Measurements from ENCODE around the gene C4orf17.
A peak's percentile ranks its signal among the peaks of the same experiment; 100 is the strongest.
"Not testable (repeated sequence)": the region's sequence is repeated elsewhere in the genome, so short reads cannot be mapped to it uniquely, and the experiment has no call there.

C4orf17 gene

DNA sequence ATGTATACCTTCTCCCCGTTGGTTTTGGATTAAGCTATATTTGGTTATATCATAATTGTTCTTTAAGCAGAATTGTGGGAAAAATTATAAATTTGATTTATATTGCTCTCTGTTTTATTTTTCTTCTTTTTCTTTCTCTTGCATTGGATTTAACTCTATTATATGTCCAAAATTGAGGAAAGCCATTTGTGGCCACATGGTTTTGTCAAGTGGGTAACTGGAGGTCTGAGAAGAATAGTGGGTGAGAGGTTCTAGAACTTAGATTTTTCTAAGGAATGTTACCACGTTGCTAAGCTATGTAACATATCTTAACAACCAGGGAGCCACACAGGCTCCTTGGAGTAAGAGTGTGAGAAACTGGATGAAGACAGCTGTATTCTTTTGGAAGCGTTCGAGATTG, at the start of gene C4orf17:
Gene C4orf17 (plus strand): TSS at position 301 of the 400 bp plus-strand sequence. CDS start 2,061 bp downstream, outside the sequence.
- DNase-seq (ENCODE audit: low read depth in 2 of 2), result no peak

DNA sequence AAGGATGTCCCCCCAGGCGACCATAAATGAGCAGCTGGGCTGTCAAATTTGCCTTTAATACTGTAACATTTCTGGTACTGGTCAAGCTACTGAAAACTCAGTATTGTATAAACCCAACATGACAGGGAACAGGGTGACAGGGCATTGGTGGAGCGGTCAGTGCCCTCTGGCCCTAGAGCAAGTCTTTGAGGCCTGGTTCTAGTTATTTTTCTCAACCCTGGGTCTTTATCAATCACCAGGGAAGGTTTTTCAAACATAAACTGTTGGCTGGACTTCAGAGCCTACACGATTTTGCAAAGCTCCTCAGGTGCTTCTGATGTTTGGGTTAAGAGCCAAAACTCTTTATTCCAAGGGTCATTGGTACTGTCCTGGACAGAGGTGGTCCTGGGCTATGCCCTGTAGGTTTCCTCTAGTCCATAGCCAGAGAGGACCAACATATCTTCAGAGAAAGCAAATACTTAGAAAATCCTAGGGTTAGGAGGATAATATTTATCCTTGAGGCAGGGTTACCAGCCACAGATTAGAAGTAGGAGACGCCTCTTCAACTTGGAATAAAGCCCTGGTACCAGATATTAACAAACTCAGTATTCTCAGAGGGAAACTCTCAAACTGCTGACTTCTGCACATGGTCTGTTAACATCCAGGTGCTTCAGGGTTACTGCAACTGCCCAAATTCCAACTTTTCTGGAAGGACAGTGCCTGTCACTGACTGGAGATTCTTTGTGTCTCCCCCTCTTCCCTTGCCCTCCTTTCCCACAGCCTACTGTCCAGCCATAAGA, 49.0 kb upstream of the C4orf17 start:
- no peak for DNase-seq (ENCODE audit: low read depth in 2 of 2)

DNA sequence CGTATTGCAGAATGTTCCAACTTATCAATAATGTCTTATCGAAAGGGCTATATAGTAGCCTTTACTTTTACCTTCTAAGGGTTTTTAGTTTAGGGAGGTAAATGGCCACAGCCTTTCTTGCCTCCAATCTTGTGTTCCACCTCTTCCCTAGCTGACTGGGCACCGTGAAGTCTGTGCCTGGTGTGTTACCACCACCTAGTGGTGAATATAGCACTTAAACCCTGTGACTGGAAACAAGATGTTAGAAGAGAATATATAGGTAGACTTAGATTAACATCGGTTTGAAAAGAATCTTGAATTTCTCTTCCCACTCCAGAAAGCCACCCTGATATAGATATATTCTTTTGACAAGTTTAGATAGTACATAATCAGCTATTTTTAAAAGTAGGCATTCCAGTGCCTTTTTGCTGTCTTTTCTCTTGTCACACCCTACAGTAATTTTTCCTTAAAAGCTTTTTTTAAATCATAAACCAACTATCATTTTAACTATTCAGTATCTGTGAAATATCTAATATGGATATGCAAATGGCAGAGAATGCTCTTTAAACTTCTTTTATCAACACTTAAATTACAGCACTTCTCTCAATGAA, 47.9 kb upstream of the C4orf17 start:
- DNase-seq (ENCODE audit: low read depth in 2 of 2), result peak; percentile 6 to 13

DNA sequence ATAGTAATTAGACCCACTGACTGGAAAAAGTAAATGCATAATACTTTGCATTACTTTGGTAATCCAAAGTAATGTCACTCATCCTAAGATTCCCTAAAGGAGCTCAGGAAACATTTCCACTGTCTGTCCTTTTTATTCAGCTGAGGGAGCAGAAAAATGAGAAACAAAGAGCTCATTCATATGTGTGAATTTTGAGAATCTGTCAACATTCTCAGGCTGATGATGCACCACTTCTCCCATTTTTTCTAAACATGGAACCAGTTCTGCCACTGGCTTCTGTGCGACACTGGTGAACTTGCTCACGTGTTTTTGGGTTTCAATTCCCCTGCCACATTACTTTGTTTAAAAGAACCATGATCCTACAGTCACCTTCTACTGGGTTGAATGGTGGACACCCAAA, 47.3 kb upstream of the C4orf17 start:
- DNase-seq (ENCODE audit: low read depth in 2 of 2), result no peak

DNA sequence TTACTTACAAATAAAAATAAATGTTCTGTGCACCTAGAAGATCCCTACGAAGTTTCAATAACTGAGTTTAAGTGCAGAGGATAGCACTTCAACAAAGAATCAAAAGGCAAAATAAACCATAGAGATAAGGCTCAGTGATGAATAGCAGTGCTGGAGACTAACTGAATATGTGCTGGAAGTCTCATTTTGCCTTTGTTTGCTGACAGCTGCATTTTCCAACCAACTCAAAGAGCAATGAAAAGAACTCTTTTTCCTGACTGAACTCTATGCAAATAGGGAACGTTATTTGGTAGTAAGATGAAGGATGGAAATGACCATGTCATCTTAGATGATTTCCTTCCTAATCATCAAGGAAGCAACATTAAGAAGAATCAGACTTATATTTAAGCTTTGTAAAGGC, 42.9 kb upstream of the C4orf17 start:
- no peak for DNase-seq (ENCODE audit: low read depth in 2 of 2)

DNA sequence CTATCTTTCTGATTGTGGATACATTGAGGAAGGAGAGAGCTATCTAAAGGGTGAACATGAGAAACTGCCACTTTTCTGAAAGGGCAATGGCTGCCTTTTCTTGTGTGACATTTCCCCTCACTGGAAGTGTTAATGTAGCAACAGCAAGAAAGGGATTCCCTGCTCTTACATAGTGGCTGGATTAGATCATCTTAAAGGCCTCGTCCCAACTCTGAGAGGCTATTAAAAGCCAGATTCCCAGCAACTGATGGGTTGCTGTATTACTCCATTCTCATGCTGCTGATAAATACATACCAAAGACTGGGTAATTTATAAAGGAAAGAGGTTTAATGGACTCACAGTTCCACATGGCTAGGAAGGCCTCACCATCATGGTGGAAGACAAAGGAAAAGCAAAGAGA, 41.9 kb upstream of the C4orf17 start:
- no peak for DNase-seq (ENCODE audit: low read depth in 2 of 2)

DNA sequence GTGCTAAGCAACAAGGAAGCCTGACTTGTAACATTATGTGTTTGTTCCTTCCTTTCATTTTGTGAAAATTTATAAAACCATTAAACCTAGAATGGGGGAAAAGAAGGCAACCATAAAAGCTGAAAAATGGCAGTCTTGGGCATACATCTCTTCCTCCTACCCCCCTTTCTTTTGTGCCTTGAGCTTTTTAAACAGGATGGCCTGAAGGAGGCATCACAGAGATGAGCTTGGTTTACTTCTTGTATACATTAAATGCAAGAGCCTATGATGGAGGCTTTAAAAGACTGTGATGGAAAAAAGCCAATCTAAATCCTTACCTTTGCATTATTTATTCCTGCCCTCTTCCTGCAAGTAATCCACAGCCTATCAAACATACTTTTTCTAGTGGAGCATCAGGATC, 39.5 kb upstream of the C4orf17 start:
- no peak for DNase-seq (ENCODE audit: low read depth in 2 of 2)

DNA sequence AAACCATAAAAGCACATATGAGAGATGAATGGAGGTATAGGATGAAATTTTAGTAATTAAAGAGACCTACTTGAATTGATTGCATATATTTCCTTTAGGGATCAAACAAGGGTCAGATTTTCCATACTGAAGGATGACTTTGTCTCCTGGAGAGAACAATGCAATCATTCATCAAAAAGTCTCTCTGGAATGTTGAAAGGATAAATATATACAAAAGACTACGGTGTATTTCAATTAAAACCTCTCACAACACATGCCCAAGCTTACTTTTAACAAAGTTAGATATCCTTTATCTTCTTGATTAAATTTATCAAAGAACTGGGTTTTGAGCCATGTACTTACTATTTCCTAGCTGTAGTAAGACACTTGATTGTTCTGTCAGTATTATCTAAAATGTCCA, 38.9 kb upstream of the C4orf17 start:
- DNase-seq (ENCODE audit: low read depth in 2 of 2), result no peak

DNA sequence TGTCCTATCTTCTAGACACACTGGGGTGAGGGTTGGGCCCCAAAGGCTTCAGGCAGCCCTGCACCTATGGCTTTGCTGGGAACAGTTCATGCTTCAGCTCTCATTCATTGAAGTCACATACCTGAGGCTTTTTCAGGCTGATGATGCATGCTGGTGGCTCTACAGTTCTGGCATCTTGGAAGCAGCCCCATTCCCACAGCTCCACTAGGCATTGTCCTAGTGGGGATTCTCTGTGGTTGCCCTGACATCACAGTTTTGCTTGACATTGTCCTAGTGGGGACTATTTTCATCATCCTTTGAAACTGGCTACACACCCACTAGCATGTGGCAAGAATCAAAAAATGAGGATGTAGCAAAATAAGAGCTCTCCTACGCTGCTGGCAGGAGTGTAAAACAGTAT, 37.7 kb upstream of the C4orf17 start:
- no peak for DNase-seq (ENCODE audit: low read depth in 2 of 2)

DNA sequence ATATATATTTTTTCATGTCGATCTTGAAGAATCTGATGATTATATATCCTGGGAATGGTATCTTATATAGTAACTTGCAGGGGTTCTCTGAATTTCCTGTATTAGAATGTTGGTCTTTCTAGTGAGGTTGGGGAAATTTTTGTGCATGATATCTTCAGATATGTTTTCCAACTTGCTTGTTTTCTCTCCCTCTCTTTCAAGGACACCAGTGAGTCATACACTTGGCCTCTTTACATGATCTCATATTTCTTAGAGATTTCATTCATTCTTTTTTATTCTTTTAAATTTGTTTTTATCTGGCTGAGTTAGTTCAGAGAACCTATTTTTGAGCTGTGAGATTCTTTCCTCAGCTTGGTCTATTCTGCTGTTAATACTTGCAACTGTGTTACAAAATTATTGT, 27.2 kb upstream of the C4orf17 start:
- DNase-seq (ENCODE audit: low read depth in 2 of 2), result no peak

DNA sequence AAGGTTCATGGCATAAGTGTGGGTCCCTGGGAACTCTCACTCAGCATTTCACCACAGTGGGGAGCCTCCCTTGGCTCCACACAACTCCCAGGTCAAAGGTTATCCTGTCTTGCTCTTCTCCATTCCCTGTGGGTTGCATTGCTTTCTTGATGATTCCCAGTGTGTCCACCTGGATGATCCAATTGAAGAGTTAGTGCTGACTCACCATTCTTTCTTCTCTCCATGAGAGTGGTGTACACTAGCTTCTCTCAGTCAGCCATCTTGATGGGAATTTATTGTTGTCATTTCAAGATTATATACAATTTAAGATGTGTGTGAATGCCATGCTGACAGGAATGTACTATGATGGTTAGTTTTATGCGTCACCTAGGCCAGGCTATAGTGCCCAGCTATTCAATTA, 25.6 kb upstream of the C4orf17 start:
- no peak for DNase-seq (ENCODE audit: low read depth in 2 of 2)

DNA sequence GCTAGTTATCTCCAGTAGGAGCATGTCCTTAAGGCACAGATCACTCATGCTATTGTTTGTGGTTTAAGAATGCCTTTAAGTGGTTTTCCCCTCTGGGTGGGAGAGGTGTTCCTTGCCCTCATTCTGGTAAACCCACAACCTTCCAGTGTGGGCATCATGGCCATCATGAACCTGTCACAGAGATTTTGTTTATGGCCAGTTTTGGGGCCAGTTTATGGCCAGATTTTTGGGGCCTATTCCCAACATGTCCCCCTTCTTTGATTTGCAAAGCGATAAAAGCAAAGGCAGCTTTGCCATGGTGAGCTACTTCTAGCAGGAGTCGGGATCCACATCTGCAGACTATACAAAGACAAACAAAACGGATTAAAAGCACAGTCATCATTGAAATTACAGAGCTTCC, 24.2 kb upstream of the C4orf17 start:
- DNase-seq (ENCODE audit: low read depth in 2 of 2), result not testable (repeated sequence)

DNA sequence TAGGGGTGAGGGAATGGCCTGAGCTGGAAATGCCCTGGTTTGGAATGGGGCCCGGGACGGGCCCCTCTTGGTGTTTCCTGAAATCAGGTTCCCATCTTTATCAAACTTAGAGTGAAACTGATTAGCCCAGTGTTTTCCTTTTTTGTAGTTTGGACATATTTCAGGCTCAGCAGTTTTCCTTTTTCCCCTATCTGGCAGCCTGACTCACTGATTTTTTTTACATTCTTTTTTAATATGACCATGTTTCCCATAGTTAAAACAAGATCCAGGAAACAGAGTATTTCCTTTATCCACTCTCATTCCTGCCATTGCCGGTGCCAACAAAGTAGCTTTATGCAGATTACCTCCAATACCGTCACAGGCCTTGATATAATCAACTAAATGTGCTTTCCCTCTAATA, 20.5 kb upstream of the C4orf17 start:
- DNase-seq (ENCODE audit: low read depth in 2 of 2), result no peak

DNA sequence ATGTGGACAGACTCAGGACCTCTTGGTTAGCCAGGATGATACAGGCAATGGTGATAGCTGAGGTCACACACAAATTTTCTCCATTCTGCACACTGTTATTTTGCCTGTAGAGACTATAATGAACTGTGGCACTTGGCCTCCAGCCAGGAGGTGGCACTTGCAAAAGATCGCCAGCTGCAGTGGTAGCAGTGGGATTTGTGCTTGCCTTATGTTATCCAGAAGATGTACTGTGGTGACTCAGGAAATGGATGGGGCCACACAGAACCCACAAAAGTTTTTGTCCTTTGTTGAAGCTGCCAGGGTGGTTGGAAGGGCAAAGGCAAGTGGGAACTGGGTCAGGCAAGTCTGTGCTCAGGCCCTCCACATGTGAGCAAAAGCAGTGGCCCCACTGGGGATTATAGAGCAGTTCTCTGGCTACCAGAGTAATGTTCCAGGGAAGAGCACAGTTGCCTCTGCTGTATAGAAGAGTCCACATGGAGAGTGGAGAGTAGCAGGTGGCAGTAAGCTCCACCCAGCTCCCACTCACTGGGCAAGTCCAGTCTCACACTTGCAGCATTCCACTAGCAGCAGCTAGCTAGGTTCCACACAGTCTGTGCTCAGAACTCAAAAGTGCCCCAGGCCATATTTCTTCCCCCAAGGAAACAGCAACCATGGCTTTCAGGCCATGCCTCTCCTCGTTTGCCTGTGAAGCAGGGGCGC, 5.9 kb upstream of the C4orf17 start:
- no peak for DNase-seq (ENCODE audit: low read depth in 2 of 2)

DNA sequence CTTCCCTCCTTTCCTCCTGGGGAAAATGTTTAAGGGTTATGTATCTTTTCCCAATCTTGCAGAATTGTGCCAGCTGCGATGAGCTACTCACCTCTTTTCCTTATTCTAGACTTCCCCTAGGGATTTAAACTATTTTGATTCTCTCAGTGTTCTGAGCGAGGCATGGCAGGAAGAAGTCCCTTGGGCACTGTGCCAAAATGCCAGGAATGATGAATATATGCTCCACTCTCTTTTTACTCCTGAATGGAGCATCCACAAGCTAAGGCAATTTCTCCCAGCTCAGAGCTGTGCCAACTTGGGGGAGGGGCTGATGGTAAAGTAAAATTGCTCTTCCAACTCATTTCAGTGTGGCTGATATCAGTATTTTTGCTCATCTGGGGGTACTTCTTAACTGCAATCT, 4.0 kb upstream of the C4orf17 start:
- DNase-seq (ENCODE audit: low read depth in 2 of 2), result no peak

DNA sequence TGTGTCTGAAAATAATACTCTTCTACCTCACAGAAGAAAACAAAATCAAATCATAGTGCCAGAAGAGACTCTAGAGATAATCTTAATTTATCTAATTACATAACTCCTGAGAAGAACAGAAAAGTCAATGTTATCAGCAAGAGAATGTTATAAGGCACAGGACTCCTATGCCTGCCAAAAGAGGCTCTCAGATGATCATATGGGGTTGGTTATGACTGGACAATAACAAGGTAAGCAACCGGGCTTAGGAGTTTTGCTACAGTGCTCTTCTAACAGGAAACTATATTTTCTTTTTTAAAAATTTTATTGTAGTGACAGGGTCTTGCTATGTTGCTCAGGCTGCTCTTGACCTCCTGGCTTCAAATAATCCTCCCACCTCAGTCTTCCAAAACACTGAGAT, 3.5 kb upstream of the C4orf17 start:
- DNase-seq (ENCODE audit: low read depth in 2 of 2), result no peak

DNA sequence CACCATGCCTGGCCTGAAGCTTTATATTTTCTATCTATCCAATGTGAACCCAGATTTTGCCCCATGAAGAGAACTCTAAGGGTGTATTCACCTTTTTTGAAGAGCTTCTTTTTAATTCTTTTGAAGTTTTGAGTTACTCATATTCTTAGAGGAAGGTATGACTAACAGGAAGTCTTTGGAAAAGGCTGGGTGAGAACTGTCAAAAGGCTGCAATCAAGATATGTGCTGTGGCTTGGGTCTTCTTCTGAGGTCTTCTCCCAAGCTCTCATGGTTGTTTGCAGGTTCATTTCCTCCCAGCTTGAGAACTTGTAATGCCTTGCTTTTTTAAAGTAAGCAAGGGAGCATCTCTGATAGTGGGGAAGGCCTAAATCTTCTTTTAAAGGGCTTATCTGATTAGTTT, 3.1 kb upstream of the C4orf17 start:
- no peak for DNase-seq (ENCODE audit: low read depth in 2 of 2)

DNA sequence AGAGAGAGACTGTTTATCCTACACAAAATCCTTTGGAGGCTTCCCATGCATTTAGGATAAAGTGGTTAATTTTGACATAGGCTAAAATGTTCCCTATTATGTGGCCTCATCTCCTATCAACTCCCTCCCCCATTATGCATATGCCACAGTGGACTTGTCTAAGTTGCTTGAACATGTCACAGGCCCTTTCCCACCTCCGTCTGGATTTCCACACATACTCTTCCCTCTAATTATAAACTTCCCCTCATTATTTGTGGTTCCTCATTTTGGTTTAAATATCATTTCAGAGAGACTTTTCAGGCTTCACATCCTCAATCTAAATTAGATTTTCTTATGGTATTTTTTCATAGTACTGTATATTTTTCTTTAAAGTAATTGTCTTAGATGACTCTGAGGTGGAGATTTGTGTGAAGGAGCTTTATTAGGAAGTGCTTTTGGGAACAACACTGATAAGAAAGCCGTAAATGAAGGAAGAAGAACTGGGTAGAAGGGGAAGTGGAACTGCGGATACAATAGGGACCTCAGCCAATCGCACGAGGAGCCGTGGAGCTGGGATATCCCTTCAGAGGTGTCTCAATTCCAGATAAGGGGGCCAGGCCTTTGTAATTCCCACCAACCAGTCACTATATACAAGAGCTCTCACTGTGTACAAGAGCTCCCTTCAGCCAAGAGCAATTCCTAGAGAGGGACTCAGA, 7.9 kb downstream of the C4orf17 start:
- DNase-seq (ENCODE audit: low read depth in 2 of 2), result no peak

DNA sequence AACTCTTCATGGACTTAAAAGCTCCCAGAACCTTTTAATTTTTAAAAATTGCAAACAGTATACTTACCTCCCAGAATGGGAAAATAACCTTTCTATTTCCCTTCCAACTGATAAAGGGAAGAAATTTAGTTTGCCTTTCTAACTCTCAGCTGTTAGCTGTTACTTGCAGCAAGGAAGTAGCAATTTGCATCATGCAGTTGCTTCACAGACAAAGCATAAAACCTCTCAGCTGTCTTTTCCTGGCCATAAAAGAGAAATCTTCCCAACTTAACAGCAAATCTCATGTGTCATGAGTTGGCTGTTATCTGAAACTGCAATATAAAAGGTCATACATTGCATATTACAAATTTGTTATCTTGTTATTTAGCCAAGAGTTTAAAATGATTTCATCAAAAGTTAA, 18.4 kb downstream of the C4orf17 start:
- no peak for DNase-seq (ENCODE audit: low read depth in 2 of 2)

DNA sequence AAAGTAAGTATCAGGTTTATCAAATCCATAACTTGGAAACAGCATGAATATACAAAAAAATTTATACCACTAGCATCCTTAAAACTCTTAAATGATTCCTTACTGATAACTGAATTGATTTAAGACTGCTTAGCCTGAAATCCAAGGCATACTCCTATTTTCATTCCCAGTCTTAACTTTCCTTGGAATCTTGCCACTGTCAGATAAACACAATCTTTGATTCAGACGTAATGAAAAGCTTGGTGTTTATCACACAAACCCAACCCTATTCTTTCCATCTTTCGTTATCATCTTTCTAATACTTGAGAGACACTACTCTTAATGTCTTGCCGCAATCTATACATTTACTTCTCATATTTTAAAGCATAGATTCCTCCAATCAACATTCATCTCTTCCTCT, 19.1 kb downstream of the C4orf17 start:
- DNase-seq (ENCODE audit: low read depth in 2 of 2), result no peak

DNA sequence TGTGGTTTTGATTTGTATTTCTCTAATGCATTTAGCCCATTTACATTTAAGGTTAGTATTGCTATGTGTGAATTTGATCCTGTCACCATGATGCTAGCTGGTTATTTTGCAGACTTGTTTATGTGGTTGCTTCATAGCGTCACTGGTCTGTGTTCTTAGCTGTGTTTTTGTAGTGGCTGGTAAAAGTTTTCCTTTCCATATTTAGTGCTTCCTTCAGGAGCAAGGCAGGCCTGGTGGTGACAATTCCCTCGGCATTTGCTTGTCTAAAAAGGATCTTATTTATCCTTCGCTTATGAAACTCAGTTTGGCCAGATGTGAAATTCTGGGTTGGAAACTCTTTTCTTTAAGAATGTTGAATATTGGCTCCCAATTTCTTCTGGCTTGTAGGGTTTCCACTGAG, 23.9 kb downstream of the C4orf17 start:
- not testable (repeated sequence) for DNase-seq (ENCODE audit: low read depth in 2 of 2)

DNA sequence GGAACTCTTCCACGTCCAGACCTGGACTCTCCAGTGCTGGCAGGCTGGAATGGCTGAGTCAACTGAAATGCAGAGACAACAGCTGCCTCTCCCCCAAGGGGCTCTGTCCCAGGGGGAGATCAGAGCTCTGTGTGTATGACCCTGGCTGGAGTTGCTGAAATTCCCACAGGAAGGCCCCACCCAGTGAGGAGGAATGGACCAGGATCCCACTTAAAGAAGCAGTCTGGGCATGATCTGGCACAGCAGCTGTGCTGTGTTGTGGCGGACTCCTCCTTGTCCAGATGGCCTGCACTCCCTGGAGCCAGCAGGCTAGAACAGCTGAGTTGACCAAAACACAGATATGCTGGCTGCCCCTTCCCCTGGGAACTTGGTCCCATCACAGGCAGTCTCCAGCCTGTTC, 25.4 kb downstream of the C4orf17 start:
- DNase-seq (ENCODE audit: low read depth in 2 of 2), result no peak

DNA sequence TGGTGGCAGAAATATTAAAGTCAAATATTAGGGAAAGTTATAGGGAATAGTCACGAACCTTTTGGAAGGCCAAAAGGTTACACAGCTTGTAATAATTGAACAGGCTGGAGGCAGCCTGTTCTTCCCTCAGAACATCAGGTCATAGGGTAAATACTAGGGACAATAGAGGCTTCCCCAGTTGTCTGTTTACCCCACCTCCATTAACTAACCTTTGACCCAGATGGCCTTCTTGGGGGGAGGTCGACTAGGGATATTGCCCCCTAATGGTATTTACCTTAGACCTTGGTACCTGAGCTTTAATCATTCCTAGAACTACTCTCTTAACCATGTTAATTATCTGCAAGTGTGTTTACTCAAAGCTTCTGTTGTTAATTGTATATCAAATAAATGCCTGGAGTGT, 26.0 kb downstream of the C4orf17 start:
- no peak for DNase-seq (ENCODE audit: low read depth in 2 of 2)

Measured in stimulated activated CD4-positive, alpha-beta T cell treated with anti-CD3 and anti-CD28 coated beads, Interleukin-12 subunit alpha, Interleukin-12 subunit beta, amount 100 ng/mL, for 24 hours (primary cell).